Heart right ventricle (tissue), 16 donors: ENCODE data around the gene PAF1. TPM values are rescaled to one million over a fixed set of nuclear protein-coding genes. Genes with fewer than 3 reads are reported as not detected.

ENCODE experiments used
- ATAC-seq, 8 donors: fragments of 200-7000 bp; cut with Tn5 transposase; one replicate each; pipeline ENCODE4 v1.9.1; 2020; ENCODE audit warnings: mild to moderate bottlenecking in 8 of 8, moderate library complexity in 8 of 8, moderate number of reproducible peaks in 1 of 8
- DNase-seq, 2 donors: peaks; one replicate each; pipeline ENCODE4 v3.0.0-alpha.2; 2020
- H3K27ac ChIP-seq, 10 donors: fragments of 200-600 bp; sonication (generic) in 2 of 10; one replicate each; pipeline versions ENCODE4 v1.5.0 to v1.8.0; 2020 to 2022; ENCODE audit warnings: mild to moderate bottlenecking in 3 of 10
- H3K27me3 ChIP-seq, 7 donors: fragments of 200-600 bp; one replicate each; pipeline ENCODE4 v1.8.0; 2021 to 2022; ENCODE audit warnings: mild to moderate bottlenecking in 2 of 7
- H3K36me3 ChIP-seq, 9 donors: fragments of 200-600 bp; sonication (generic) in 1 of 9; one replicate each; pipeline versions ENCODE4 v1.5.0 to v1.8.0; 2020 to 2022; ENCODE audit warnings: mild to moderate bottlenecking in 2 of 9
- H3K4me1 ChIP-seq, 9 donors: fragments of 200-600 bp; sonication (generic) in 1 of 9; one replicate each; pipeline versions ENCODE4 v1.5.0 to v1.8.0; 2020 to 2022; ENCODE audit warnings: mild to moderate bottlenecking in 4 of 9
- H3K4me3 ChIP-seq, 10 donors: fragments of 200-600 bp; sonication (generic) in 2 of 10; one replicate each; pipeline versions ENCODE4 v1.5.0 to v1.8.0; 2020 to 2022; ENCODE audit warnings: mild to moderate bottlenecking in 7 of 10, moderate library complexity in 2 of 10
- H3K9me3 ChIP-seq, 11 donors: fragments of 200-600 bp in 10 of 11; sonication (generic) in 2 of 11; one replicate each; pipeline versions ENCODE4 v1.5.0 to v1.8.0; 2013 to 2022; ENCODE audit warnings: mild to moderate bottlenecking in 2 of 11, control low read depth in 1 of 11, moderate library complexity in 1 of 11
- WGBS, 2 donors: extraction: QIAGEN DNeasy Blood & Tissue Kit; methylation state at CpG; one replicate each; pipeline ENCODE4 v1.1.7; 2013; ENCODE audit warnings: inconsistent platforms in 1 of 2; 5-methylcytosine and 5-hydroxymethylcytosine counted together
- intact Hi-C, 10 donors: fragments of 100-400 bp; cut with DNase I; formaldehyde crosslinking; loops; one replicate each; pipeline versions ENCODE4 v1.11.1 to v1.14.2; 2022
- polyA plus RNA-seq, 2 donors: library from polyadenylated mRNA; stranded (reverse); fragments of 200-250 nt; gene quantifications; one replicate each; pipeline ENCODE4 v1.2.3, GENCODE V29; 2013
- total RNA-seq, 10 donors: library from RNA; stranded (reverse); fragmentation: NEBNext Ultra II Directional in 3 of 10; extraction: Animal tissue kit (Norgen Biotek cat#: 25700) in 3 of 10; gene quantifications; one replicate each; pipeline versions ENCODE4 v1.2.1 to v1.2.4, GENCODE V29; 2021 to 2023
- TF ChIP-seq, protein P1 (sequence below), 9 donors: fragments of 200-600 bp; sonication (generic) in 2 of 9; IDR thresholded peaks; one replicate each; pipeline versions ENCODE4 v1.5.0 to v1.8.0; 2021 to 2022; ENCODE audit warnings: antibody characterized with exemption in 9 of 9, mild to moderate bottlenecking in 5 of 9, moderate library complexity in 1 of 9
- donor health status: Arrhythmogenic right ventricular cardiomyopathy.
- donor health status: ischemic (EF 13 %, LVEDD 7.1; RV severe dilation, severe dysfunction).
- donor health status: healthy with polysubstance abuse.
- donor health status: DM: no; HTN: yes; CAD: no.
- donor health status: DM: no; HTN: no; CAD: no.
- donor health status: ischemic (EF 25% LVEDD 6.9; RV normal size, moderate dysfunction).
- donor health status: ischemic (EF 25% LVEDD 5.7; RV mildly dilated, moderate dysfunction).
- donor health status: healthy.
- donor health status: DM: yes; HTN: yes; CAD: no.
- donor health status: Ischemic cardiomyopathy.
- donor health status: ischemic (EF 35%, LVEDD 5.7; RV mildly dilated, moderate dysfunction).
- donor health status: nonischemic (EF 11% LVEDD 7.7; RV severe dilation, severe dysfunction).
- donor health status: DM: yes; HTN: yes; CAD: no.
- donor health status: PGD.
- donor health status: ischemic (EF 29% LVEDD 5.4; RV normal size, mild dysfunction).
- donor health status: nonischemic (EF 23%, LVEDD 6.1; RV moderate dilation, normal function).

PAF1 gene
- total and polyA plus RNA-seq, 12 donors = 24.1 to 48.2 (median 38.8) TPM

GRCh38 chr19:39377373-39378362 is 13.2 kb downstream of the PAF1 start:
- no peak for DNase-seq
- no peak overlapping the region for H3K27ac ChIP-seq

GRCh38 chr19:39375929-39376328 is 15.0 kb downstream of the PAF1 start:
- H3K27ac ChIP-seq = no peak overlapping the region
- no peaks in the 10 kb centered on the region for H3K27me3 ChIP-seq
- no peak for ATAC-seq

More at GRCh38 chr19:39377373-39378362, 13.2 kb downstream of the PAF1 start:
- H3K4me1 ChIP-seq = peaks cover 6 to 15% (median 10%) of the 10 kb centered on the region in 9 donors
- TF ChIP-seq, protein P1, sequence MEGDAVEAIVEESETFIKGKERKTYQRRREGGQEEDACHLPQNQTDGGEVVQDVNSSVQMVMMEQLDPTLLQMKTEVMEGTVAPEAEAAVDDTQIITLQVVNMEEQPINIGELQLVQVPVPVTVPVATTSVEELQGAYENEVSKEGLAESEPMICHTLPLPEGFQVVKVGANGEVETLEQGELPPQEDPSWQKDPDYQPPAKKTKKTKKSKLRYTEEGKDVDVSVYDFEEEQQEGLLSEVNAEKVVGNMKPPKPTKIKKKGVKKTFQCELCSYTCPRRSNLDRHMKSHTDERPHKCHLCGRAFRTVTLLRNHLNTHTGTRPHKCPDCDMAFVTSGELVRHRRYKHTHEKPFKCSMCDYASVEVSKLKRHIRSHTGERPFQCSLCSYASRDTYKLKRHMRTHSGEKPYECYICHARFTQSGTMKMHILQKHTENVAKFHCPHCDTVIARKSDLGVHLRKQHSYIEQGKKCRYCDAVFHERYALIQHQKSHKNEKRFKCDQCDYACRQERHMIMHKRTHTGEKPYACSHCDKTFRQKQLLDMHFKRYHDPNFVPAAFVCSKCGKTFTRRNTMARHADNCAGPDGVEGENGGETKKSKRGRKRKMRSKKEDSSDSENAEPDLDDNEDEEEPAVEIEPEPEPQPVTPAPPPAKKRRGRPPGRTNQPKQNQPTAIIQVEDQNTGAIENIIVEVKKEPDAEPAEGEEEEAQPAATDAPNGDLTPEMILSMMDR (IDR thresholded peaks at IDR 0.05) = no peak
- intact Hi-C loops = no loop called here
- no peak for ATAC-seq
- H3K27me3 ChIP-seq = no peaks in the 10 kb centered on the region
- peaks cover 8 to 100% (median 70%) of the 10 kb centered on the region in 9 donors for H3K36me3 ChIP-seq
- no peak overlapping the region for H3K4me3 ChIP-seq
- no peaks in the 10 kb centered on the region for H3K9me3 ChIP-seq
- 84 to 85% methylated on average over 18 of the region's 18 CpGs for WGBS, 2 donors

GRCh38 chr19:39372941-39373340 is 18.0 kb downstream of the PAF1 start:
- H3K4me3 ChIP-seq = peak overlapping the region in 1 of 10 donors; percentile 9

More at GRCh38 chr19:39375929-39376328, 15.0 kb downstream of the PAF1 start:
- no peaks in the 10 kb centered on the region for H3K9me3 ChIP-seq
- peaks cover 5 to 100% (median 57%) of the 10 kb centered on the region in 9 donors for H3K36me3 ChIP-seq
- peaks cover 8 to 26% (median 21%) of the 10 kb centered on the region in 9 donors for H3K4me1 ChIP-seq
- intact Hi-C loops = no loop called here
- TF ChIP-seq, protein P1 (IDR thresholded peaks at IDR 0.05) = no peak
- no peak overlapping the region for H3K4me3 ChIP-seq
- DNase-seq = no peak

More at GRCh38 chr19:39372941-39373340, 18.0 kb downstream of the PAF1 start:
- peaks cover 6 to 100% (median 42%) of the 10 kb centered on the region in 9 donors for H3K36me3 ChIP-seq
- intact Hi-C loops = no loop called here
- TF ChIP-seq, protein P1 (IDR thresholded peaks at IDR 0.05) = no peak
- 32 to 38% methylated on average over 2 of the region's 2 CpGs for WGBS, 2 donors
- no peaks in the 10 kb centered on the region for H3K27me3 ChIP-seq
- DNase-seq (no peak), ATAC-seq (peak; percentile 21 to 46 (median 38))
- no peaks in the 10 kb centered on the region for H3K9me3 ChIP-seq
- H3K4me1 ChIP-seq = peaks cover 8 to 26% (median 21%) of the 10 kb centered on the region in 9 donors
- H3K27ac ChIP-seq = peak overlapping the region; percentile 83 to 93 (median 88)
